Colonic mucosa (tissue), 4 donors: Measurements from ENCODE around the gene RPL18. TPM values are rescaled to one million over a fixed set of nuclear protein-coding genes. Genes with fewer than 3 reads are reported as not detected.

Experiments
- DNase-seq: peaks from one replicate; pipeline ENCODE4 v3.0.0-alpha.2; 2020
- H3K27ac ChIP-seq: fragments of 200-600 bp; one replicate; pipeline ENCODE4 v1.8.0; 2021
- H3K27me3 ChIP-seq: fragments of 200-600 bp; one replicate; pipeline ENCODE4 v1.8.0; 2021
- H3K36me3 ChIP-seq: fragments of 200-600 bp; one replicate; pipeline ENCODE4 v1.8.0; 2021
- H3K4me1 ChIP-seq: fragments of 200-600 bp; one replicate; pipeline ENCODE4 v1.8.0; 2021; ENCODE audit warnings: mild to moderate bottlenecking
- H3K4me3 ChIP-seq: fragments of 200-600 bp; one replicate; pipeline ENCODE4 v1.8.0; 2021
- H3K9ac ChIP-seq, 2 donors: one replicate each; pipeline ENCODE4 v1.7.0; 2013; ENCODE audit warnings: control low read depth in 2 of 2, low read depth in 2 of 2, low read length in 2 of 2
- H3K9me3 ChIP-seq: fragments of 200-600 bp; one replicate; pipeline ENCODE4 v1.8.0; 2021
- intact Hi-C: fragments of 100-400 bp; cut with DNase I; formaldehyde crosslinking; loops from one replicate; pipeline ENCODE4 v1.14.1; 2022
- total RNA-seq, 2 donors: library from RNA; stranded (reverse); fragmentation: NEBNext Ultra II Directional in 1 of 2; extraction: Animal tissue kit (Norgen Biotek cat#: 25700) in 1 of 2; gene quantifications; one replicate each; pipeline ENCODE4 v1.2.1, GENCODE V29; 2021
- TF ChIP-seq, protein P1 (sequence below): fragments of 200-600 bp; IDR thresholded peaks from one replicate; pipeline ENCODE4 v1.8.0; 2022; ENCODE audit warnings: antibody characterized with exemption, mild to moderate bottlenecking
- donor health status: healthy.
- donor health status: DM: no; HTN: no; CAD: no.
- donor health status: DM: no; HTN: no; CAD: no.

Gene RPL18
- total RNA-seq, 2 donors from 2014 or later = 1,499 to 1,736 TPM

DNA sequence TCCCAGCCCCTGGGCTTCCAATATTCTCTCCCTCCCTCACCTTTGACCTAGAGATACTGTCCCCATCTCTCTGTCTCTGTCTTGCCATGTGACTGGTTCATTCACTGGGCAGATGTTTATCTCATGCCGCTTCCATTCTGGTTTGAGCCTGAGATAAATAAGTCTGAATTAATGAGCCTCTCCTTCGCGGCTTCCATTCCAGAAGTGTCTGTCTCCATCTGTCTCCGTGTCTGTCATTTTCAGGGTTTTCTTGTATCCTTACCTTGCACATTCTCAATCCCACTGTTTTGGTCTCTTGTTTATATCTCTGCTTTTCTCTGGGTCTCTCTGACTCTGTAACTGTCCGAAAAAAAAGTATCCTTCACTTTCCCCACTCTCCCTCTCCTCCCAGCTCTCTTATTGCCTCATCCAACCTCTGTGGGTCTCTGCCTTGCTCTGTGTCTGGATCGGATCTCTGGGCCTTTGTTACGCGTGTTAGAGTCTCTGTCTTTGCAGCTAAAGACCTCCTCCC is 4.6 kb upstream of the RPL18 start:
- DNase-seq = no peak
- TF ChIP-seq, protein P1, sequence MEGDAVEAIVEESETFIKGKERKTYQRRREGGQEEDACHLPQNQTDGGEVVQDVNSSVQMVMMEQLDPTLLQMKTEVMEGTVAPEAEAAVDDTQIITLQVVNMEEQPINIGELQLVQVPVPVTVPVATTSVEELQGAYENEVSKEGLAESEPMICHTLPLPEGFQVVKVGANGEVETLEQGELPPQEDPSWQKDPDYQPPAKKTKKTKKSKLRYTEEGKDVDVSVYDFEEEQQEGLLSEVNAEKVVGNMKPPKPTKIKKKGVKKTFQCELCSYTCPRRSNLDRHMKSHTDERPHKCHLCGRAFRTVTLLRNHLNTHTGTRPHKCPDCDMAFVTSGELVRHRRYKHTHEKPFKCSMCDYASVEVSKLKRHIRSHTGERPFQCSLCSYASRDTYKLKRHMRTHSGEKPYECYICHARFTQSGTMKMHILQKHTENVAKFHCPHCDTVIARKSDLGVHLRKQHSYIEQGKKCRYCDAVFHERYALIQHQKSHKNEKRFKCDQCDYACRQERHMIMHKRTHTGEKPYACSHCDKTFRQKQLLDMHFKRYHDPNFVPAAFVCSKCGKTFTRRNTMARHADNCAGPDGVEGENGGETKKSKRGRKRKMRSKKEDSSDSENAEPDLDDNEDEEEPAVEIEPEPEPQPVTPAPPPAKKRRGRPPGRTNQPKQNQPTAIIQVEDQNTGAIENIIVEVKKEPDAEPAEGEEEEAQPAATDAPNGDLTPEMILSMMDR = no peak
- Histone ChIP-seq H3K9me3 (no peaks in the 10 kb centered on the region), H3K4me1 (peaks cover 11% of the 10 kb centered on the region), H3K27me3 (no peaks in the 10 kb centered on the region), H3K4me3 (peak overlapping the region; percentile 42), H3K36me3 (no peaks in the 10 kb centered on the region), H3K27ac (peak overlapping the region; percentile 54), H3K9ac (peak overlapping the region in 1 of 2 donors; percentile 76)
- intact Hi-C loops = no loop called here

DNA sequence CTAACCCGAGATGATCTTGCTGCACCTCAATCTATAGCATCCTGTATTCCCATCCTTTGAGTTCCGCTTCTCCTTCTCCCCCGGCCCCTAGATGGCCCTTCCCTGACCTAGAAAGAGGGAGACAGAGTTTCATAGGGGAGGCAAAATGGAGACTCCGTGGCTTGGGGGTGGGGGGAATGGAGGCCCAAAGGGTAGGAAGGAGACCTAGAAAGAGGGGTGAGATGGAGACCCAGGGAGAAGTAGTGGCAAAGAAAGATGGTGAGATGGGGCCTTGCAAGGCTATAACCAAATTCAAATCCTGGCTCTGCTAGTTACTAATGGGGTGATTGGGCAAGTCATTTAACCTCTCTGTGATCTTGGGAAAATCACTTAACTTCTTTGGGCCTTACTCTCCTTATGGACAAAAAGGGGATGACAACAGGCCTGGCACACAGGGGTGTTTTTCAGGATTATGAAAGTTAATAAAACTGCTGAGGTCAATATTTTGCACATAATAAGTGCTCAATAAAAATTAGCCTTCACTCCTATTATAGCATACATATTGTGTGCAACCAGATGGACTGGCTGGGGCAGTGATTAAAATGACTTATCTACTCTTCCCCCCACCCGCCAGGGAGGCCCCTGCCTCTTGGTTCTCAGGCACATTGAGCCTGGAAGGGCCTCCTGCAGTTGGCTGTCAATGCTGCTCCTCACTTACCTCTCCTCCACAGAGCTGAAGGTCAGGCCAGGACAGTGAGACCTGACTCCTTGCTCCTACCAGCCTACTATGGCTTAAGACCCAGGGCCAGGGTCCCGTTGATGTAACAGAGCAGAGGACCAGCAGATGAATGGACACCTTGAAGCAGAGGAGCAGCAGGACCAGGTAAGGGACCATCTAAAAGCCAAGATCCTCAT is 961 bp upstream of the RPL18 start:
- Histone ChIP-seq H3K9me3 (no peaks in the 10 kb centered on the region), H3K4me3 (peak overlapping the region; percentile 88), H3K4me1 (peaks cover 17% of the 10 kb centered on the region), H3K36me3 (peaks cover 4% of the 10 kb centered on the region), H3K27me3 (no peaks in the 10 kb centered on the region), H3K27ac (peak overlapping the region; percentile 93), H3K9ac (peak overlapping the region; percentile 81 to 100)
- DNase-seq = peak; percentile 21
- intact Hi-C loops = loop anchor here (10.0 kb wide), 1 partner anchor 295 kb away; the partner anchor contains the start of gene EMP3
- TF ChIP-seq, protein P1 = no peak

DNA sequence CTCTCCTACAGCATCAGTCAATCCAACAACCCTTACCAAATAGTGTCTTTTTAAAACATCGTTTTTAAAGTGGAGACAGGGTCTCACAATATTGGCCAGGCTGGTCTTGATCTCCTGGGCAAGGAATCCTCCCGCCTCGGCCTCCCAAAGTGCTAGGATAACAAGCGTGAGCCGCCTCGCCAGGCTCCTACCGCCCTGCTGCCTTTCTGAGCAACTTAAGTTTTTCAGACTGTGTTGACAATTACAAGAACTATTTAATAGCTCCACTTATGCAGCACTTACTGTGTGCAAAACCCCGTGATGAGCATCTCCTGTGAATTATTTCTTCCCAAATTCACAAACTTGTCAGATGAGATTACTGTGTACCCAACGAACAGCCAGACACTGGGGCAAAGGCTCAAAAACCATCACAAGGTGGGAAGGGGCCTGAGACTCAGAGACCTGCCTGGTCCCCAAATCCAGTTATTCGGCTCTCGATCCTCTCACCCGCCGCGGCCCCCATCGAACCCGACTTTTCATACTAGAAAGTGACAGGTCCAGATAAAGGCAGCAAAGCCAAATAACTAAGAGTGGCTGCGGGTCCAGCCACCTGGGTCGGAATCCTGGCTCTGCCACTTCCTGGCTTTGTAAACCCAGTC is 581 bp downstream of the RPL18 start:
- peak overlapping the region; percentile 88 for H3K4me3 ChIP-seq
- peak overlapping the region; percentile 60 to 100 for H3K9ac ChIP-seq
- H3K36me3 ChIP-seq = peaks cover 4% of the 10 kb centered on the region
- TF ChIP-seq, protein P1 = no peak
- peaks cover 17% of the 10 kb centered on the region for H3K4me1 ChIP-seq
- intact Hi-C loops = loop anchor here (10.0 kb wide), 1 partner anchor 294 kb away; the partner anchor contains the start of gene EMP3
- DNase-seq = peak; percentile 37
- H3K27me3 ChIP-seq = no peaks in the 10 kb centered on the region
- peak overlapping the region; percentile 93 for H3K27ac ChIP-seq
- H3K9me3 ChIP-seq = no peaks in the 10 kb centered on the region

DNA sequence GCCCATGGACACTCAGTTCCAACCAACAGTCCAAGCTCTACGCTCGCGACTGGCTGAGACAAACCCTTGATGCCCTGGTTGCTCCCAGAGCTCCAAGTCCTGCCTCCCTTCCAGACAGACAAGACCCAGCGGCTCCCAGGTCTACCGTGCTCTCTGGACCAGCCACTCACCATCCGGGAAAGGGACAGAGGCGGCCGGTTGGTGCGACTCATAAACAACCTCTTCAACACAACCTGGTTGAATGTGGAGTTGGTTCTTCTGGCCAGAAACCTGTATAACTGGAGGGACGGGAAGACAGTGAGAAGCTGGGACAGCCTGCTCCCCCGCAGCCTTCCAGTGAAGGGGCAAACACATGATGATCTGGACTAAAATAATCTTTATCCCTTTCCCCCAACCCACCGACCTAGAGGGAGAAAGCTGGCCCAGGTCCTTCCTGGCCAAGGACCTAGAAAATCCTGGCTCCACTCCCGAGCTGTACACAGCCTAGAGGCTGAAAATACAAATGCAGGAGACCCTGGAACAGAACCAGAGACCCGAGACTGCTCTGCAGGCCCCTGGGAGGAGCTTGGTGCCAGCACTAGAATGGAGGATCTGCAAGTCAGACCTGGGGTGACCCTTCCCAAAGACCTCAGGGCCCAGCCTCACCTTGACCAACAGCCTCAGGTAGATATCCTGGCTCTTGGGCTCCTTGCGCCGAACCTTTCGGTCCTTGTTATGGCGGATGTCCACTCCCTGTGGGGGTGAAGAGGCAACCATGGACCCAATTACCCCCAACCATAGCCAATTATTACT is 1.6 kb downstream of the RPL18 start:
- H3K9me3 ChIP-seq = no peaks in the 10 kb centered on the region
- H3K36me3 ChIP-seq = peaks cover 4% of the 10 kb centered on the region
- peaks cover 17% of the 10 kb centered on the region for H3K4me1 ChIP-seq
- H3K27me3 ChIP-seq = no peaks in the 10 kb centered on the region
- peak; percentile 41 for DNase-seq
- peak overlapping the region; percentile 93 for H3K27ac ChIP-seq
- TF ChIP-seq, protein P1 = no peak
- intact Hi-C loops = loop anchor here (10.0 kb wide), 1 partner anchor 293 kb away; the partner anchor contains the start of gene EMP3
- peak overlapping the region; percentile 60 to 100 for H3K9ac ChIP-seq
- H3K4me3 ChIP-seq = peak overlapping the region; percentile 88
